Astrocyte (in vitro differentiated cells and primary cell): ENCODE measurements around the gene ING2.

Experiments used
- CTCF ChIP-seq: IDR thresholded peaks from 2 replicates; pipeline ENCODE4 v1.5.1; 2011; ENCODE audit warnings: low read depth, mild to moderate bottlenecking, inconsistent platforms, low read length, moderate library complexity; ENCODE audit not compliant: insufficient read depth
- EZH2 ChIP-seq: IDR thresholded peaks from 2 replicates; pipeline ENCODE4 v1.6.1; 2012; ENCODE audit warnings: mild to moderate bottlenecking, low read length, inconsistent platforms; ENCODE audit not compliant: insufficient read depth

DNA sequence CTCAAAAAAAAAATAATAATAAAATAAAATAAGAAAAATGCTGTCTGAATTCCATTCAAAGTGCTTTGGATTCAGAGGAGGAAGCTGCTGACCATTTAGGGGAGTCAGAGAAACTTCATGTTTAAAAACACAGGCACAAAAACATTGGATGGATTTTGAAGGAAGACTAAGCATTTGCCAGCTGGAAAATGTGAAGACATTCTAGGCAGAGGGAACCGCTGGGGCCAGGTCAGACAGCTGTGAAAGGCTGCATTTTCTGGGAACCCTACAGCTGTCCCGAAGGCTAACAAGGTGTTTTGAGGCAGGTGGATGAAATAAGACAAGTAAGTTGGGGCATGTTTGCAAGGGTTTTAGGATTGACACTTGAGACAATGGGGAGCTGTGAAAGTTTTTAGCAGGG is 38.6 kb downstream of the ING2 start:
- no peak for TF ChIP-seq CTCF
- no peak for TF ChIP-seq EZH2
